Measurements from ENCODE around the gene SPATA2L.
"Not testable (repeated sequence)": the region's sequence is repeated elsewhere in the genome, so short reads cannot be mapped to it uniquely, and the experiment has no call there.

Gene SPATA2L

GRCh38 chr16:89706518-89707260, 5.2 kb upstream of the SPATA2L start:
- DNase-seq (ENCODE audit: low read depth): no peak

GRCh38 chr16:89705006-89705405, 3.5 kb upstream of the SPATA2L start:
- DNase-seq (ENCODE audit: low read depth): no peak

DNA sequence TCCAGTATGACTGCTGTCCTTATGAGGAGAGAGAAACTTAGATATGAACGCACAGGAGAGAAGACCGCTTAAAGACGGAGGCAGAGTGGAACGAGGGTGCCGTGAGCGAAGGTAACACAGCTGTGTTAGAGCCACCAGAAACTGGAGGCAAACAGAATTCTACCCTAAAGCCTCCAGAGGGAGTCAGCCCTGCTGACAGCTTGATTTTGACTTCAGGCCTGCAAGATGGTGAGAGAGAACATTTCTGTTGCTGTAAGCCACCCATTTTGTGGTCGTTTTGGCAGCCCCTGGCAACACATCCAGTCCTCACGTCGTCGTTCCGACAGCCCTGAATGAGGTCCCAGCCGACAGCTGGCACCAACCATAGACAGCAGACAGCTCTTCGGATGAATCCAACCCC, 2.8 kb upstream of the SPATA2L start:
- no peak for DNase-seq (ENCODE audit: low read depth)

DNA sequence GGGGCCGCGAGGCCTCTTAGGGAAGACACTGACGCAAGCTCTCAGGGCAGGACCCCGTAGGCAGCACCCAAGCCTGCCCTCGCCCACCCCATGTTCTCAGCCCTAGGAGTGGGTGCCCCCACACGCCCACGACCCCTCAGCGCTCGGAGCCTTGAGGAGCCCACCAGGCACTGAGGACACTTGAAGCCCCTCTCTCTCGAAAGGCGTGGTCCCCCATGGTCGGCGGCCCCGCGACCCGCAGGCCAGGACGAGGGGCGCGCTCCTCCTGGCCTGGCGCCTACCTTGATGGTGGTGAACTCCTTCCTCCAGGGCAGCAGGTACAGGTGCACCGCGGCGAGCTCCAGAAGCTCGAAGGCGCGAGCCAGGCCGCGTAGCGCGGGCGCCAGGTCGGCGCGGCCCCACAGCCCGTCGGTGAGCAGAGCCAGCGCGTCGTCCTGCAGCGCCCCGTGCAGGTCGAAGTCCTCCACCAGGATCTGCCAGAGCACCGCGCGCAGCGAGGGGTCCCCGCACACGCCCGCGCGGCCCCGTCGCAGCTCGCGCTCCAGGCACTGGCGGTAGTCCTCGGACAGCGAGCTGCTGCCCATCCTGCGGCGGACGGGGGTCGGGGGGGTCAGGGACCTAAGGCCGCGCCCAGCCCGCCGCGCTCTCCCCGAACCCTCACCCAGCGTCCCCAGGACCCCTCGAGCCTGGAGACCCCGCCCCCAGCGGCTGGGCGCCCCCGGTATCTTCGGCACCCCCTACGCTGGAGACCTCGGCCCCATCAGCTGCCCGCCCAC, 668 bp downstream of the SPATA2L start:
- peak; percentile 33 for DNase-seq (ENCODE audit: low read depth)

DNA sequence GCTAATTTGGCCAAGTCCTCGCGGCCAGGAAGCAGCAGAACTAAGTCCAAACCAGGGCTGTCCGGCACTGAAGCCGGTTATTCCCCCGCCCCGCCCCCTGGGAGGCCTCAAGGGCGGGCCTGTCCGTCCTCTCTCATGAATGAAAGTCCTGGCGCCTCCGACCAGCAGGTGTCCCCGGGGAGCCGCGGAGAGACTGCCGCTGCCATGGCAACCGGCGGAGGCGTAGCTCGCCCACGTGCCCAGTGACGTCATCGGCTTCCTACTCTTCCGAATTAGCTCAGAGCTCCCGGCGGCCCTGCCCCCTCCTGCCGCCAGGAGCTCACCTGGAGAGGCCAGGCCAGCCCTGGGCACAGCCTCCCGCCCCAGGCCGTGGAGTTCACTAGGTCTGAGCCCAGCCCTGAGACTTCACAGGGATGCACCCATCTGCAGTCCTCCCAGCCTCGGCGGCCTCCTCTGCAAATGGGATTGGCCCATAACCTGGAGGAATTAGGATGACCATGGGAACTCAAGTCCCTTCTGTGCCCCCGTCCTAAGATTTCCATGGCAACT, 1.3 kb downstream of the SPATA2L start:
- DNase-seq (ENCODE audit: low read depth): peak; percentile 94

GRCh38 chr16:89699629-89700099, 1.8 kb downstream of the SPATA2L start:
- DNase-seq (ENCODE audit: low read depth): not testable (repeated sequence)

DNA sequence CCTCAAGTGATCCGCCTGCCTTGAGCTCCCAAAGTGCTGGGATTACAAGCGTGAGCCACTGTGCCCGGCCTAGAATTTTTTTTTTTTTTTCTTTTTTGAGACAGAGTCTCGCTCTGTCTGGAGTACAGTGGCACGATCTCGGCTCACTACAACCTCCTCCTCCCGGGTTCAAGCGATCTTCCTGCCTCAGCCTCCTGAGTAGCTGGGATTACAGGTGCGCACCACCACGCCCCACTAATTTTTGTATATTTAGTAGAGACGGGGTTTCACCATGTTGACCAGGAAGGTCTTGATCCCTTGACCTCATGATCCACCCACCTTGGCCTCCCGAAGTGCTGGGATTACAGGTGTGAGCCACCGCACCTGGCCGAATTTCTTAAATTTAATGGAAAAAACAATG, 2.8 kb downstream of the SPATA2L start:
- not testable (repeated sequence) for DNase-seq (ENCODE audit: low read depth)

DNA sequence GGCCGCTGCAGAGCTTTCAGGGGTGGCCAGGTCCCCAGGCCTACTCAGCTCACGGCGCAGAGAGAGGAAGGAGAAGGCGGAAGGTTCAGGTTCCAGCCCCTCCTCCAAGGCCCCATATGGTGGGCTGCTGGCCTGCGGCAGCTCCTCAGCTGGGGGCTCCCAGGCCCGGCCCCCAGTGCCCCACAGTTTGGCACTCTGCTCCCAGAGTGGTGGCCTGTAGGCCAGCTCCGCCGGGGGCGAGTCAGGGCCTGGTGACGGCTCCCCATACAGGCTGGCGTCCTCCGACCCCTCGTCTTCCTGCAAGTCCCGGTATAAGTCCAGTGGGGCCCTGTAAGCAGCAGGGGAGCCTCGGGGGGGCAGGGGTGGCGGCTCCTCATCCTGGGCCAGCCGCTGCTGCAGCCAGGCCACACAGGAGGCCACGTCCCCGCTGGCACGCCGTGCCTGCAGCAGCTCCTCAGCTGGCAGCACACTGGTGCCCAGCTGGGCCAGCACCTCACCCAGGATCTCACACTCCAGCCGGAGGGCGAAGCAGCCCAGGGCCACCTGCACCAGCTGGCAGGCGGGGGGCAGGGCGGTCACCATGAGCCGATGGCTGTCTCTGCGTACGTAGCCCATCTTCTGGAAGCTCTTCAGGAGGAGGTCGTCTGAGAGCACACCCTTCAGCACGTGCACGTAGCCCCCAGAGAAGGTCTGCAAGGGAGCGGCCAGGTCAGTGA, 3.7 kb downstream of the SPATA2L start:
- no peak for DNase-seq (ENCODE audit: low read depth)

GRCh38 chr16:89697161-89697615, 4.3 kb downstream of the SPATA2L start:
- no peak for DNase-seq (ENCODE audit: low read depth)

DNA sequence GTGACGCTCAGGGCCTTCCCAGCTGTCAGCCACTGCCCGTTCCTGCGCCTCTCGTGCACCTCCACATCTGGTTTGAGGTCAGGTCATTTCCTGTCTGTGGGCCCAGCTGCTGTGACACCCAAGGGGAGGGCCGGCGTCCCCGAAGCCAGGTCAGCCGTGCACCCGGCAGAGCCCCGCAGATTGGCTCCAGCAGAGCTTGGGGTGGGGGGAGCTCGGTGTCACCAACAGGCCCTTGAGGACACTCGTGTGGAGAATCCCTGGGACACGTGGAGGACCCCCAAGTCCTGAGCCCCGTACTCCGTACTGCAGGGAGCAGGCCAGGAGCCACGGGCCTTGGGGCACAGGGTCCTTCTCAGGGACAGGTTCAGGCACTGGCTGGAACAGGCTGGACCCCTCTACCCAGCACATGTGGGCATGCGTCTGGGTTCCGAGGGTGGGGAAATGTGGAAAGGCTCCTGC, 4.8 kb downstream of the SPATA2L start:
- no peak for DNase-seq (ENCODE audit: low read depth)

DNA sequence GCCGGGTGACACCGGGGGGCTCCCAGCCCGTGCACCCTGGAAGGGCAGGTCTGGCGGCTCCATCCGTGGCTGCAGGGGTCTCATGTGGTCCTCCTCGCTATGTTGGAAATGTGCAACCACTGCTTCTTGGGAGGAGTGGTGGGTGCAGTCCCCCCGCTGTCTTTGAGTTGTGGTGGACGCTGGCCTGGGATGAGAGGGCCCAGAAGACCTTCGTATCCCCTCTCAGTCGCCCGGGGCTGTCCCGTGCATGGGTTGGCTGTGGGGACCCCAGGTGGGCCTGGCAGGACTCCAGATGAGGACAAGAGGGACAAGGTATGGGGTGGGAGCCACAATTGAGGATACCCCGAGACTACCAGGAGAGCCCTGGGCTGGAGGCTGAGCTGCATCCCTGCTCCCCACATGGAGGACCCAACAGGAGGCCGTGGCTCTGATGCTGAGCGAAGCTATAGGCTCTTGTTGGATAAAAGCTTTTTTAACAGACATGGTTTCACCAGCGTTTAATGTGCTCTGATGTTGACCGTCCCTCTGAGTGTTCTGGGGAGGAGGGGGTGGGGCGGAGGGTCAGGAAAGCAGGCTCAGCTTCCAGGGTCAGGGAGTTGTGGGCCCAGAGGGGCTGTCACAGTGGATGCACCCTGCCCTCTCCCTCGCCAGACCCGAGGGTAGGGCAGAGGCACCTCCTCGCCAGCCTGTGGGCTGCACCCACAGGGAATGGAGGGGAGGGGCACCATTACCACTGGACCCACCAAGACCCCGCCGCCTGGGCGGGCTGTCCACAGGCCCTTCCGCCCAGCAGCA, 5.4 kb downstream of the SPATA2L start:
- no peak for DNase-seq (ENCODE audit: low read depth)

- no peak for DNase-seq (ENCODE audit: low read depth)
These were observed 6.2 kb downstream of the SPATA2L start for GRCh38 chr16:89695086-89695874.

DNA sequence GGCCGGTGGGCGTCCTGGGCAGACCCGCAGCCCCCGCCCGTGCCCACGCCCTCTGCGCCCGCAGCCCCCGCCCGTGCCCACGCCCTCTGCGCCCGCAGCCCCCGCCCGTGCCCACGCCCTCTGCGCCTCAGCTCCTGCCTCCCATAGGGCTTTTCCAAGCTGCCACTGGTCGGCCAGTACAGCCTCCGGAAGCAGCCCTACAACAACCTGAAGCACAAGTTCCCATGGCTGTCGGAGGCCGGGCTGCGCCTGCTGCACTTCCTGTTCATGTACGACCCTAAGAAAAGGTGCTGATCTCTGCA, 6.8 kb downstream of the SPATA2L start:
- DNase-seq (ENCODE audit: low read depth): not testable (repeated sequence)

GRCh38 chr16:89693931-89694783, 7.3 kb downstream of the SPATA2L start:
- no peak for DNase-seq (ENCODE audit: low read depth)

- no peak for DNase-seq (ENCODE audit: low read depth)
These were observed 8.2 kb downstream of the SPATA2L start for GRCh38 chr16:89693289-89693731.

GRCh38 chr16:89691986-89692569, 9.4 kb downstream of the SPATA2L start:
- no peak for DNase-seq (ENCODE audit: low read depth)

DNA sequence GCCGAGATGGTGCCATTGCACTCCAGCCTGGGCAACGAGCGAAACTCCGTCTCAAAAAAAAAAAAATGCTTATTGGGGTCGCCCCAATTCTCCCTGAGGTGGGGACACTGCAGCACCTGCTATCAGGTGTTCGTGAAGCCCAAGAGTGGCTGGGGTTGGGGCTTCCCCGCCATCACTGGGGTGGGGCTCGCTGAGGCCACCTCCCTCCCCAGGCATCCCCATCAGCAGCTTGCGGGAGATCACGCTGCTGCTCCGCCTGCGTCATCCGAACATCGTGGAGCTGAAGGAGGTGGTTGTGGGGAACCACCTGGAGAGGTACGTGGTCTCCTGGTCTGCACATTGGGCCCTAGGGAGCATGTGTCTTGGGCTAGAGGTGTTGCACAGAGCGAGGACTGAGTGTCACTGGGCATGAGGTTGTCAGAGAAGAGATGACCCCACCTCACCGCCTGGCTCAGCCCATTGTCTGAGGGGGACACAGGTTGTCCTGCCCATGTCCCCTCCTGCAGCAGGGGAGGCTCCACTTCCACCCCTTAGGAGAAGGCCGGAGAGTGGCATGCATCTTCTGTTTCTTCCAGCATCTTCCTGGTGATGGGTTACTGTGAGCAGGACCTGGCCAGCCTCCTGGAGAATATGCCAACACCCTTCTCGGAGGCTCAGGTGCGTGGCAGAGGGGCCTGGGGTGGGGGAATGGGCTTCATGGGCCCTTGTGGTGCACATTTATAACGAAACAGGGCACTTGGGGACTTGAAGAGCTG, 10.1 kb downstream of the SPATA2L start:
- no peak for DNase-seq (ENCODE audit: low read depth)

GRCh38 chr16:89690392-89690901, 11.1 kb downstream of the SPATA2L start:
- no peak for DNase-seq (ENCODE audit: low read depth)
